Mesenchymal stem cell (in vitro differentiated cells and primary cell): ENCODE measurements around the gene IRF4.

Source experiments
- DNase-seq: peaks from one replicate; pipeline ENCODE4 v3.0.0-alpha.2; 2013
- H2AFZ ChIP-seq: one replicate; pipeline ENCODE4 v1.6.1; 2013; ENCODE audit warnings: low read depth, mild to moderate bottlenecking, control low read depth, inconsistent platforms, low read length, moderate library complexity
- H2AK5ac ChIP-seq: 2 replicates; pipeline ENCODE4 v1.6.1; 2013; ENCODE audit warnings: low read length, moderate library complexity, mild to moderate bottlenecking, inconsistent platforms; ENCODE audit not compliant: severe bottlenecking
- H2BK120ac ChIP-seq: one replicate; pipeline ENCODE4 v1.6.1; 2013; ENCODE audit warnings: low read depth, mild to moderate bottlenecking, inconsistent platforms, low read length, moderate library complexity
- H2BK12ac ChIP-seq, 2 experiments: one replicate each; pipeline ENCODE4 v1.6.1; 2013; ENCODE audit warnings: inconsistent platforms in 2 of 2, low read length in 2 of 2, mild to moderate bottlenecking in 2 of 2, moderate library complexity in 2 of 2, control low read depth in 1 of 2
- H2BK15ac ChIP-seq: one replicate; pipeline ENCODE4 v1.6.1; 2013; ENCODE audit warnings: mild to moderate bottlenecking, low read depth, inconsistent platforms; ENCODE audit not compliant: poor library complexity, severe bottlenecking
- H2BK5ac ChIP-seq: 2 replicates; pipeline ENCODE4 v1.6.1; 2013; ENCODE audit warnings: low read depth, mild to moderate bottlenecking, low read length, control low read depth, inconsistent platforms; ENCODE audit not compliant: poor library complexity, severe bottlenecking
- H3K14ac ChIP-seq, 2 experiments: one replicate each; pipeline ENCODE4 v1.6.1; 2013; ENCODE audit warnings: inconsistent platforms in 2 of 2, low read length in 2 of 2, control low read depth in 1 of 2, mild to moderate bottlenecking in 1 of 2, moderate library complexity in 1 of 2
- H3K18ac ChIP-seq, 2 experiments: one replicate each; pipeline ENCODE4 v1.6.1; 2013; ENCODE audit warnings: inconsistent platforms in 2 of 2, low read length in 2 of 2, control low read depth in 1 of 2, low read depth in 1 of 2, mild to moderate bottlenecking in 1 of 2
- H3K23ac ChIP-seq, 2 experiments: one replicate each; pipeline ENCODE4 v1.6.1; 2013; ENCODE audit warnings: inconsistent platforms in 2 of 2, low read length in 2 of 2, mild to moderate bottlenecking in 2 of 2, moderate library complexity in 2 of 2, control low read depth in 1 of 2
- H3K27ac ChIP-seq: 2 replicates; pipeline ENCODE4 v1.5.1; 2013; ENCODE audit warnings: mild to moderate bottlenecking, moderate library complexity, low read length, control low read depth, inconsistent platforms; ENCODE audit not compliant: poor library complexity, severe bottlenecking
- H3K27me3 ChIP-seq, 2 experiments: 2 replicates each; pipeline versions ENCODE4 v1.6.1 to v1.7.0; 2013; ENCODE audit warnings: low read length in 2 of 2, mild to moderate bottlenecking in 2 of 2, moderate library complexity in 2 of 2, control low read depth in 1 of 2, inconsistent platforms in 1 of 2; ENCODE audit not compliant: control insufficient read depth in 1 of 2, insufficient read depth in 1 of 2
- H3K36me3 ChIP-seq, 2 experiments: 2 replicates each; pipeline versions ENCODE4 v1.6.1 to v1.7.0; 2013; ENCODE audit warnings: low read length in 2 of 2, control low read depth in 1 of 2, inconsistent platforms in 1 of 2, low read depth in 1 of 2, mild to moderate bottlenecking in 1 of 2; ENCODE audit not compliant: insufficient read depth in 2 of 2, control insufficient read depth in 1 of 2
- H3K4ac ChIP-seq, 2 experiments: one replicate each; pipeline ENCODE4 v1.6.1; 2013; ENCODE audit warnings: inconsistent platforms in 2 of 2, low read length in 2 of 2, mild to moderate bottlenecking in 2 of 2, moderate library complexity in 2 of 2, control low read depth in 1 of 2, low read depth in 1 of 2
- H3K4me1 ChIP-seq: 2 replicates; pipeline ENCODE4 v1.6.1; 2013; ENCODE audit warnings: low read depth, low read length, control low read depth; ENCODE audit not compliant: control insufficient read depth, insufficient read depth
- H3K4me2 ChIP-seq: 2 replicates; pipeline ENCODE4 v1.6.1; 2013; ENCODE audit warnings: low read length, mild to moderate bottlenecking, inconsistent platforms; ENCODE audit not compliant: poor library complexity, severe bottlenecking
- H3K4me3 ChIP-seq, 2 experiments: 2 replicates each; pipeline versions ENCODE4 v1.5.1 to v1.7.0; 2013; ENCODE audit warnings: low read length in 2 of 2, mild to moderate bottlenecking in 2 of 2, control low read depth in 1 of 2, low read depth in 1 of 2; ENCODE audit not compliant: insufficient read depth in 1 of 2
- H3K79me1 ChIP-seq: replicated peaks from 2 replicates; pipeline ENCODE4 v1.6.1; 2013; ENCODE audit warnings: mild to moderate bottlenecking, control low read depth, low read length, inconsistent platforms; ENCODE audit not compliant: poor library complexity, severe bottlenecking
- H3K9ac ChIP-seq: 2 replicates; pipeline ENCODE4 v1.7.0; 2013; ENCODE audit warnings: mild to moderate bottlenecking, low read length, moderate library complexity
- H3K9me3 ChIP-seq: 2 replicates; pipeline ENCODE4 v1.7.0; 2013; ENCODE audit warnings: mild to moderate bottlenecking, low read length; ENCODE audit not compliant: control insufficient read depth
- H4K8ac ChIP-seq: one replicate; pipeline ENCODE4 v1.6.1; 2013; ENCODE audit warnings: inconsistent platforms, mild to moderate bottlenecking, low read length, moderate library complexity
- H4K91ac ChIP-seq: one replicate; pipeline ENCODE4 v1.6.1; 2013; ENCODE audit warnings: mild to moderate bottlenecking, low read length, inconsistent platforms
- WGBS: methylation state at CpG from one replicate; pipeline ENCODE4 v1.1.7; 2013; ENCODE audit warnings: mixed read lengths; 5-methylcytosine and 5-hydroxymethylcytosine counted together

The IRF4 gene

DNA sequence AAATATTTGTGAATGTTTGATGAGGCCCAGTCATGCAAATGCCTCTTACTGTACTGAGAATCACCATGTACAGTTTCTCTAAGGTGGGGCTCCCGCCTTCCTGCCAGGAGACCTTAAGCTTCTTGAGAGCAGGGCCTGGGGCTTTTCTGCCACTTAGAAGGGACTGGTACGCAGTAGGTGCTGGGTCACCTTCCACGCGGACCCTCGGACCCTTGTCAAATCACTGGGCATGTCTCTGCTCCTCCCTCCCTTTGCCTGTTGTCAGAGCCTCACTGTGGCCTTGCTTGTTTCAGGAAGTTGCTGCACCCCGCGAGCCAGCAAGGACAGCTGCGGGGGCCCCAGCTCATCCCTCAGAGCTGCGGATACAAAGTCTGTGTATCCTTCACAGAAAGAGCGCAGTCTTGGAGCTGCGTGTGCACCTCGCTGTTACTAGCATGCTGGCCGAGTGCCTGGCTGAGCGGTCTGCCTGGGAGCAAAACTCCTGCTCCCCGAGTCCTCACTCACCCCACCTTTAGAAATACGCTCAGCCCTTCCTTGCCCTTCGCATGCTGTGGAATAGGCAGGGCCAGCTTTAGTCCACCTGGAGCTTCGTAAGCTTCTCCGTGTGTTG, 30.7 kb upstream of the IRF4 start:
- H3K4me3 ChIP-seq: no peak overlapping the region
- 85% methylated on average over 19 of the region's 19 CpGs for WGBS

GRCh38 chr6:361411-362132, 30.0 kb upstream of the IRF4 start:
- no peak for DNase-seq
- Histone ChIP-seq H3K14ac (no peak overlapping the region), H3K4me1 (peaks cover 2% of the 10 kb centered on the region), H3K4me2 (no peak overlapping the region), H3K27ac (no peak overlapping the region), H3K4ac (no peak overlapping the region), H4K91ac (no peak overlapping the region), H4K8ac (no peak overlapping the region), H2BK15ac (no peak overlapping the region), H3K9me3 (peaks cover 8% of the 10 kb centered on the region), H3K23ac (no peak overlapping the region), H2AFZ (no peak overlapping the region), H3K27me3 (peaks cover 0 to 23% of the 10 kb centered on the region in 2 experiments), H3K4me3 (no peak overlapping the region), H3K18ac (no peak overlapping the region), H2AK5ac (no peak overlapping the region), H3K79me1 (no peaks in the 10 kb centered on the region), H2BK12ac (no peak overlapping the region), H2BK120ac (no peak overlapping the region), H3K36me3 (peaks cover 0 to 6% of the 10 kb centered on the region in 2 experiments), H3K9ac (no peak overlapping the region), H2BK5ac (no peak overlapping the region)
- WGBS: 88% methylated on average over 16 of the region's 16 CpGs

More for the DNA sequence above, 30.7 kb upstream of the IRF4 start:
- Histone ChIP-seq H3K9me3 (peaks cover 8% of the 10 kb centered on the region), H3K4me1 (peaks cover 2% of the 10 kb centered on the region), H3K79me1 (no peaks in the 10 kb centered on the region), H2AFZ (no peak overlapping the region), H3K27ac (no peak overlapping the region), H3K4ac (no peak overlapping the region), H2AK5ac (no peak overlapping the region), H2BK5ac (no peak overlapping the region), H4K91ac (no peak overlapping the region), H3K18ac (no peak overlapping the region), H3K4me2 (no peak overlapping the region), H2BK12ac (no peak overlapping the region), H3K14ac (no peak overlapping the region), H3K9ac (no peak overlapping the region), H3K27me3 (peaks cover 0 to 16% of the 10 kb centered on the region in 2 experiments), H2BK15ac (no peak overlapping the region), H3K36me3 (peaks cover 0 to 6% of the 10 kb centered on the region in 2 experiments), H3K23ac (no peak overlapping the region), H2BK120ac (no peak overlapping the region), H4K8ac (no peak overlapping the region)
- no peak for DNase-seq

DNA sequence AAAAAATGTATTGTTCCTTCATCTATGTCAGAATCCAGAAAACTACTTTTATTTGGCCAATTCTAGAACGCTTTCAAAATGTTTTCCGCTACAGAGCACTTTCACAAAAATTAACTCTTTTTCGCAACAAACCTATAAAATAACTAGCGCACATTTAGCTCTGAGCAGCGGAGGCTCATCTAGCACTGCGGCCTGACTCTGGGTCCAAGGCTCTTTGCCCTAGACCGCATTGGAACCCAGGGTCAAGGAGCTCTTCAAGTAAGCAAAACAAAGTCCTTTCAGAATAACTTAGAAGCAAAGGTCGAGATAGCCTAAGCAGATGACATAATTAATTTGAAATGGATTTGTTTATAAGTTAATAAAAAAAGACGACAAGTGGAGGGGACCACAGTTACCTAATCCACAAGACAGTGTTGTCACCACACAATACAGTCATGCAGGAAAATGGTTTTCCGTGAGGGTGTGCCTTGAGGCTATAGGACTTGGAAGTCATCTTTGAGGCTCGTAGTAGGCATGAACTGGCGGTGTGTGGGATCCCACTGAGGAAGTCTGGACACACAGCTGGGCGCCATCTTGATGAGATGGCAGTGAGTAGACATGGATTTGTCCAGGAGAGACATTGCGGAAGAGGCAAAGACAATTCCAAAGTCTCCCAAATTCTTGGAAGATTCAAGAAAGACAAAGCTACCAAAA, 29.2 kb upstream of the IRF4 start:
- Histone ChIP-seq H2BK12ac (no peak overlapping the region), H4K8ac (no peak overlapping the region), H2AFZ (no peak overlapping the region), H2BK15ac (no peak overlapping the region), H3K27ac (no peak overlapping the region), H2AK5ac (no peak overlapping the region), H3K4me3 (no peak overlapping the region), H3K9me3 (peaks cover 8% of the 10 kb centered on the region), H2BK5ac (no peak overlapping the region), H3K4me2 (no peak overlapping the region), H3K27me3 (peaks cover 0 to 31% of the 10 kb centered on the region in 2 experiments), H3K4me1 (peaks cover 2% of the 10 kb centered on the region), H3K9ac (no peak overlapping the region), H2BK120ac (no peak overlapping the region), H3K23ac (no peak overlapping the region), H3K14ac (no peak overlapping the region), H3K4ac (no peak overlapping the region), H3K36me3 (no peaks in the 10 kb centered on the region), H3K79me1 (no peaks in the 10 kb centered on the region), H4K91ac (no peak overlapping the region), H3K18ac (no peak overlapping the region)
- DNase-seq: no peak
- WGBS: 76% methylated on average over 13 of the region's 14 CpGs

DNA sequence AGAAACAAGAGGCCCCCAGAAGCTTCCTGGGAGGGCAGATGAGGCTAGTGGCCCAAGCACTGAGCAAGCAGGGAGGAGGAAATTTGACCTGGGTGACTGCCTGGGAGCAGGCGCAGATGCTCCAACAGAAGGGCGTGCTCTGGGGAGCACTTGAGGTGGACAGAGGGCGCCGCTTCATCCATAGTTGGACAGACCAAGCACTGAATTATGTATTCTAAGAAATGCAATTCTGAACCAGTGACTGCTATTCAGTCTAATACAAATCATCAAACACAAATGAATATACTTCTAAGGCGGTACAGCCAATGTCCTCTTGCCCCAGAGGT, 28.7 kb upstream of the IRF4 start:
- DNase-seq: no peak
- H2AFZ ChIP-seq: no peak overlapping the region
- H2BK12ac ChIP-seq: no peak overlapping the region
- no peak overlapping the region for H3K23ac ChIP-seq
- peaks cover 2% of the 10 kb centered on the region for H3K4me1 ChIP-seq
- H3K79me1 ChIP-seq: no peaks in the 10 kb centered on the region
- no peak overlapping the region for H3K18ac ChIP-seq
- no peak overlapping the region for H2BK120ac ChIP-seq
- no peak overlapping the region for H3K9ac ChIP-seq
- peaks cover 8% of the 10 kb centered on the region for H3K9me3 ChIP-seq
- H2BK5ac ChIP-seq: no peak overlapping the region
- H3K27ac ChIP-seq: no peak overlapping the region
- no peak overlapping the region for H3K14ac ChIP-seq
- WGBS: 84% methylated on average over 5 of the region's 5 CpGs
- no peak overlapping the region for H3K4me3 ChIP-seq
- H3K4me2 ChIP-seq: no peak overlapping the region
- H4K91ac ChIP-seq: no peak overlapping the region
- no peaks in the 10 kb centered on the region for H3K36me3 ChIP-seq
- no peak overlapping the region for H3K4ac ChIP-seq
- peaks cover 0 to 36% of the 10 kb centered on the region in 2 experiments for H3K27me3 ChIP-seq
- H2AK5ac ChIP-seq: no peak overlapping the region
- H2BK15ac ChIP-seq: no peak overlapping the region
- no peak overlapping the region for H4K8ac ChIP-seq
